ENCODE data around the gene DSCAML1.

DSCAML1 gene

GRCh38 chr11:117634756-117635603 is 162.0 kb downstream of the DSCAML1 start:
- no peak for DNase-seq (ENCODE audit: low spot score)

- no peak for DNase-seq (ENCODE audit: low spot score)
Observed at GRCh38 chr11:117633976-117634755, 162.8 kb downstream of the DSCAML1 start.

GRCh38 chr11:117633186-117633754 is 163.7 kb downstream of the DSCAML1 start:
- DNase-seq (ENCODE audit: low spot score) = no peak

GRCh38 chr11:117632306-117632705 is 164.7 kb downstream of the DSCAML1 start:
- DNase-seq (ENCODE audit: low spot score) = no peak

- peak; percentile 4 for DNase-seq (ENCODE audit: low spot score)
Observed at GRCh38 chr11:117631336-117632140, 165.5 kb downstream of the DSCAML1 start.

GRCh38 chr11:117629891-117630538 is 167.0 kb downstream of the DSCAML1 start:
- DNase-seq (ENCODE audit: low spot score) = no peak

GRCh38 chr11:117629146-117629545 is 167.9 kb downstream of the DSCAML1 start:
- DNase-seq (ENCODE audit: low spot score) = no peak

GRCh38 chr11:117627259-117627658 is 169.8 kb downstream of the DSCAML1 start:
- no peak for DNase-seq (ENCODE audit: low spot score)

GRCh38 chr11:117626576-117626975 is 170.4 kb downstream of the DSCAML1 start:
- DNase-seq (ENCODE audit: low spot score) = no peak

- no peak for DNase-seq (ENCODE audit: low spot score)
Observed at GRCh38 chr11:117625237-117625636, 171.8 kb downstream of the DSCAML1 start.

- no peak for DNase-seq (ENCODE audit: low spot score)
Observed at GRCh38 chr11:117623831-117624271, 173.2 kb downstream of the DSCAML1 start.

- DNase-seq (ENCODE audit: low spot score) = peak; percentile 46
Observed at GRCh38 chr11:117621226-117621625, 175.8 kb downstream of the DSCAML1 start.

- DNase-seq (ENCODE audit: low spot score) = no peak
Observed at GRCh38 chr11:117620659-117621058, 176.4 kb downstream of the DSCAML1 start.

- no peak for DNase-seq (ENCODE audit: low spot score)
Observed at GRCh38 chr11:117620086-117620485, 176.9 kb downstream of the DSCAML1 start.

- DNase-seq (ENCODE audit: low spot score) = no peak
Observed at GRCh38 chr11:117619661-117620060, 177.4 kb downstream of the DSCAML1 start.

- DNase-seq (ENCODE audit: low spot score) = peak; percentile 7
Observed at GRCh38 chr11:117618982-117619355, 178.0 kb downstream of the DSCAML1 start.

- no peak for DNase-seq (ENCODE audit: low spot score)
Observed at GRCh38 chr11:117618302-117618981, 178.6 kb downstream of the DSCAML1 start.

GRCh38 chr11:117616979-117617378 is 180.0 kb downstream of the DSCAML1 start:
- no peak for DNase-seq (ENCODE audit: low spot score)

GRCh38 chr11:117614728-117615127 is 182.3 kb downstream of the DSCAML1 start:
- DNase-seq (ENCODE audit: low spot score) = no peak

- no peak for DNase-seq (ENCODE audit: low spot score)
Observed at GRCh38 chr11:117613521-117613920, 183.5 kb downstream of the DSCAML1 start.

- no peak for DNase-seq (ENCODE audit: low spot score)
Observed at GRCh38 chr11:117612177-117612576, 184.8 kb downstream of the DSCAML1 start.

Measured in NAMALWA (cell line).